ACHN (cell line): ENCODE measurements around the gene RPS23.

Experiments
- DNase-seq: peaks from one replicate; pipeline ENCODE4 v3.0.0-alpha.2; 2015
- in situ Hi-C: cut with HindIII; loops from 2 replicates; pipeline ENCODE4 v1.10.0; 2017; ENCODE audit warnings: low sequenced_read_pairs, low pct_ligation_motif_present, low pct_unique_long_range_greater_than_20kb

The RPS23 gene

DNA sequence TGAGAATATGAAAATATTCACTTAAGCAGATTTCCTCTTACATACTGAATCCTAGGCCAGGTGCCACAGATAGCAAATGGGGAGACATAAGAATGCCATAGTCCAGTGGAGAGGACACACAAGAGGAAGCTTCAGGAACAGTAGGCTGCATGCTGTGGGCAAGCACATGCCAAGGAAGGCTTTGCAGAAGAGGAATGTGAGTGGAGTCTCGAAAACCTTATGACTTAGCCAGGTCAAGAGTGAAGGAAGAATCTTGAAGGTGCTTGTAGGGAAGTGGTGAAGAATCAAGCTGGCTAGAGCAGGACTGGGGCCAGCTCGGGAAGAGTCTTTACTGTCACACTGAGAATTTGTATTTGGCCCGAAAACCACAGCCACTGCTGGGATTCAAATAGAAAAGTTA, 20.4 kb downstream of the RPS23 start:
- no peak for DNase-seq
- in situ Hi-C loops: no loop called here

DNA sequence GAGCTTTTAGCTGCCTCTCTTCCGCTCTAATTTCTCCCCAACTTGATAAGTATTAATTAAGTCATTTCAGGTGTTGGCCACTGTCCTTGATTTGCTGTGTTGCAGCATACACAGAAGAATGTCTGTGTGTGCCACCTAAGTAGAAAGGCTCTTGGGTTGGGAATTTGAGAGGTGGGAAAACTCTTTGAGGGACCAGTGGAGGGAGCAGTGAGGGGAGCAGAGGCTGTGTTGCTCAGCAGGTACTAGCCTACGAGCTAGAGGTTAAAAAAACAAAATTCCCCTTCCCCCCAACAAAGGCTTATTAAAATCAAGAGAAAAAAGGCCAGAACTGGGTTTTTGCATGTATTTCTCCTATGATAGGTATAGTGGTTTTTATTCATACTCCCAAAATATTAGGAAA, 20.9 kb downstream of the RPS23 start:
- in situ Hi-C loops: no loop called here
- no peak for DNase-seq

DNA sequence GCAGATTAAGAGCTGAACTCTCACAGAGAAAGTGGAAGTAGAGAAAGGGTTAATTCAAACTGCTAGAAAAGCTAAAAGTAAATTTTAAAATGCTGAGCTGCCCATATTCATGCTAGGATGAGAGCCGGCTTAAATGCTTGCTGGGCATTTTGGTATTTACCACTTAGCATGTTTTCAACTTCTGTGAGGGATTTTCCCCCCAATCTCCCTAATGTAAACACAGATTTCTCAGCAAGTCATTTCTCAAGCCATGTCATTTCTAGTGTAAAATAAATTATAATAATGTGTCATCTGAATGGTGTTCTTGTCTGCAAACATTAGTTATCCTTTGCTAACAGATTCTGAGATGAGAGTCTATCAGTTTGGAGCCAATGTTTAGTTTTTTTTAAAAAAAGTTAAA, 22.3 kb downstream of the RPS23 start:
- no peak for DNase-seq
- in situ Hi-C loops: no loop called here

DNA sequence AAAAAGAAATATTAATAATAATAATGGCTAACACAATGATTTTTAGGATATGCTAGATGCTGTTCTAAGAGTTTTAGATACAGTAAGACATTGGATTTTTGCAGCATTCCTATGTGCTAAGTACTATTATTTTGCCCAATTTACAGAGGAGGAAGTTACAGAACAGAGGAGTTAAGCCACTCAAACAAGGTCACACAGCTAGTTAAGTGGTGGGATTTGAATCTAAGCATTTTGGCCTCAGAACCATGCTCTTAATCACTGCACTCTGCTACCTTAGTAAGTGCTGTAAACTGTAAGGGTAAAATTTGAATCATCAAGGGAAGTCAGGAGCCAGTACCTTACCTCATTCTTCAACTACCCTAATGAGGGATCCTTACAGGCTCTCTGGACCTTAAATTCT, 25.4 kb downstream of the RPS23 start:
- in situ Hi-C loops: no loop called here
- DNase-seq: no peak

DNA sequence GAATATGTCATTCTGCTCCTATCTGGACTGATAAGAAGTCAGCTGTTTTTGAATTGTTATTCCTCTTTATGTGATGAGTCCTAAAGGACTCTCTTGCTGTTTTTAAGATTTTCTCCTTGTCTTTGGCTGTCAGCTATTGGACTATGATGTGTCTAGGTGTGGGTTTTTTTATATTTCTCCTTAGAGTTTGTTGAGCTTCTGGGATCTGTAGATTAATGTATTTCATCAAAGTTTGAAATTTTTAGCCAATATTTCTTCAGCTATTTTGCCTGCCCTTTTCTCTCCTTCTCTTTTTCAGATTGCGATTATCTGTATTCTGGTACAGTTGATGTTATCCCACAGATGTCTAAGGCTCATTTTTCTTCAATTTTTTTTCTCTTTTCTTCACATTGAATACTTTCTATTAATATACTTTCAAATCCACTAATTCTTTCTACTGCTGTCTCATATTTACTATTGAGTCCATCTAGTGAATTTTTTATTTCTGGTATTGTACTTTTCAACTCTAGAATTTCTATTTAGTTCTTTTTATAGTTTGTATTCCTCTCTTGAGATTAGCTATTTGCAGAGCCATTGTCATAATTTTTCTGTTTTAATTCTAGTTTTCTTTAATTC, 31.1 kb downstream of the RPS23 start:
- in situ Hi-C loops: no loop called here
- no peak for DNase-seq

DNA sequence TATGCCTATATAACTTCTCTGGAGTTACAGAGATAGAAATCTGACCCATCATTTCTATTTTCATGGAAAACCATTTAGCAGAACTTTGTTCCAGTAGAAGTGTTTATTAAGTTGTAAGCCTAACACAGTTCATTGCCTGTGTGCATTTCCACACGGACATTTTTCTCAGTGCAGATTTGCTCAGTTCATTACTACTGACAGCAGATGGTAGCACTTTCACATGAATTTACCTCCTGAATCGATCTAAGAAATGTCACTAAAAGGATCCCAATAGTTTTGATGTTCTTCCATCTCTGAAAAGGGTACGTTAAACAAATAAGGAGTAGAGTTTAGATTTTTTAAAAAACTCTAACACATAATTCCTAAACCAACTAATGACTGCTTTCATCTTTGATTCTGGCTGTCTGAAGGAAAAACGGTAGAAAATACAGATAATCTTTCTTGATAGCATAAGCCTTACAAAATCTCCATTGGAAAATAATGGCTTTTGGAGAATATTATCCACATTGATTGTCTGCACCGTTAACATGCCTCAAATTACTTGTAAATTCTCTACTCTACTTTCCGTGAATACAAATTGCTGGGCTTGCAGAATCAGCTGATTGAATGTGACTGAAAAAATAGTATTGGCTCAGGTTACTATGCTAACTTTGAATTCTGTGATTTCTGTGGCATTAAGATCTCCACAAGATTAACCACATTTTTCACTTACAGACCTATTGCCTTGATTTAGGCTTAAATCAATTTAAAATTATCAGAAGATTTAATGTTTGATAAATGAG, 33.1 kb downstream of the RPS23 start:
- in situ Hi-C loops: no loop called here

DNA sequence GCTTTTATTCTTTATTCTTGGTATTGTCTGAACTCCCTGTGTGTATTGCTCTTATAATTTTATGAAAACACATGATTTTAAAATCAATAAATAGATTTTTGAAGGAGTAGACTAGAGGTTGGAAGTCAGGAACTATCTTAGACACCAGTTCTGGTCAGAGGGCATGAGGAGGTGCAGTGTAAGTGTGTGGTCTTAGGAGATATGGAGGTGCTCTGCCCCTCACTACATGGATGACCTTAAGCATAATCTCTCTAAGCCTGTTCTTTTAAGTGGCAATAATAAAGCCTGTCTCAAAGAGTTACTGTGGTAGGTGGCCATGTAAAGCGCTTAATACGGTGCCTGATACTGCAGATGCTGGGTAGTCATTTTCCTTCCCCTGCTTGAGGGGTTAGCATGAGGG, 34.0 kb downstream of the RPS23 start:
- in situ Hi-C loops: no loop called here
- no peak for DNase-seq

More for the DNA sequence above, 33.1 kb downstream of the RPS23 start:
- no peak for DNase-seq

DNA sequence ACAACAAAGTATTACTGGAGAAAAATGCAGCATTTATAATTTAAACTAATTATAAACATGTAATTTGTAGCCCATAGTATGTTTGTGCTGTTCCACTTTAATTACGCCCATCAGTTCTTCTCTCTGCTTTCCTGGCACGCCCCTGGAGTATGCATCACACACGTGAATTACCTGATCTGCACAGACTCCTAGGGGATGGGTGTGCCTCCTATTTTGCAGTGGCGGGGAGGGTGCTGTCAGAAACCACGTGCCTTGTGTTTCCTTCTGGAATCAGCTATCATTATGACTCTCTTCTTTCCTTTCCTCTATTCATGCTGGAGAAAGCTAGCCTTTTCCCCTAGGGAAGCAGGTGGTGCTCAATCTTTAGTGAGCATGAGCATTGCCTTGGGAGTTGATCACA, 43.3 kb downstream of the RPS23 start:
- in situ Hi-C loops: no loop called here
- DNase-seq: no peak

DNA sequence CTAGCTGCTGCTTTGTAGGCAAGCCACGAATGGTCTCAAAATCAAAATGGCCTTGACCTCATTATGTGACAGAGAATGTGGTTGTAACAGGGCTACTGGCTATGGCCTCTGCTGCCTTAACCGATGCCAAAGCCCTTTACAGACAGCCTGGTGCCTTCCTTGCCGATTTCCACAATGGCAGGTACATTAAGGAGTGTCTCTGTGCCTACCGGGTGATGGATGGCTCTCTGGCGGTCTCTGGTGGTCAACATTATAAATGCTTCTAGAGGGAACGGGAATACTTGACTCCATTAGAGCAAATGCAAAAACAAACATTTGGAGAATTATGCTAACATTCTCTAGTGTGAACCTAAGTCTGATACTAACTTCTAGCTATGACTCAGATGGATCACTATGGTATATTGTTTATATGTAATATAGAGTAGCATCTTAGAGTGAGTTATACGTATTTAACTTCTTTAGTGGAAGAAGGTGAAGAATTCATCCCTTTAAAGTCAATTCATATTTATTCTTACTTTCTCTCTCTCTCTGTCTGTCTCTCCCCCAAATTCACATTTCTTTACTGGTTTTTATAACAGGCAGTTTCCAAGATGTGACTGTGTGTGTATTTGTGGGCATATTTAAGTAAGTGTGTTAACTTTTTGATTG, 52.5 kb downstream of the RPS23 start:
- in situ Hi-C loops: no loop called here
- DNase-seq: peak; percentile 62
